ENCODE results near the gene PTPRB. TPM values are rescaled to one million over a fixed set of nuclear protein-coding genes. Genes with fewer than 3 reads are reported as not detected.

Gene PTPRB
- total and polyA plus RNA-seq, 2 of the 8 experiments (the other 6 are each of a cell fraction or from before 2014, with no cell fraction given) = 0.36 to 0.58 TPM

DNA sequence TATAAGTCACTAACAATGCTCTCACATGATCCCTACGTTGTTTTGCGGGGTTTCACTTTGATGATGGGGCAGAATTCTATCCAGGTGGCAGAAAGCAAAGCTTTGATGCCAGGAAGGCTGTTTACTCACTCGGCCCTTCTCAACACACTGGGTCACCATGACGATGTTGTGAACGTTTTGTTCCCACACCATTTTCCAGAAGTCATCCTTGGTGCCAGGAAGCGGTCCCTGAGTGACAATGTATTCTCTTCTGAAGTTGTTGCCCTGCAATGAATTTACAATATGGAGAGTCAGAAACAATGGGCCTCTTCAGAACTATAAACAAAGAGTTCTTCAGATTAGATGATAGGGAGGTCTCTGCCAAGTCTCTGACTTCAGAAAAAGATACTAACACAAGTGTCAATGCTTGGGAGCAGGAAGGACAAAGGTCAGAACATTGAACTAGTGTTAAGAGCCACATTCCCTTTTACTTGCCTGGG, 101.3 kb downstream of the PTPRB start:
- peaks cover 0 to 1% (median 0%) of the 10 kb centered on the region in 4 experiments; a peak in 1 of 7 replicates for H3K27me3 ChIP-seq (replicated peaks in 1 of 4; ENCODE audit: control insufficient read depth in 3 of 4, extremely low read depth in 1 of 4, insufficient read depth in 3 of 4, low read length in 3 of 4)
- H3K4me3 ChIP-seq (ENCODE audit: extremely low read depth in 1 of 4, insufficient read depth in 2 of 4, low read depth in 3 of 4, low read length in 4 of 4) = no peak overlapping the region
- H3K79me2 ChIP-seq (ENCODE audit: control insufficient read depth in 1 of 2, insufficient read depth in 2 of 2, low read length in 2 of 2) = no peaks in the 10 kb centered on the region
- no peak overlapping the region for H4K8ac ChIP-seq (ENCODE audit: extremely low read depth, insufficient read depth, low read length)
- H3K27ac ChIP-seq (ENCODE audit: low read depth, low read length) = no peak overlapping the region
- no peak overlapping the region for H2AK5ac ChIP-seq (ENCODE audit: low read depth, low read length)
- H2AFZ ChIP-seq (ENCODE audit: low read length) = no peak overlapping the region
- H3K4ac ChIP-seq (replicated peaks; ENCODE audit: insufficient read length, low read depth, low read length) = no peak overlapping the region
- no peak overlapping the region for H4K91ac ChIP-seq (replicated peaks; ENCODE audit: insufficient read length, low read length)
- H3K23me2 ChIP-seq (ENCODE audit: low read depth, low read length) = no peaks in the 10 kb centered on the region; the same call in 1 of the 2 replicates
- no peaks in the 10 kb centered on the region for H4K20me1 ChIP-seq (replicated peaks in 1 of 2; ENCODE audit: control insufficient read depth in 1 of 2, insufficient read depth in 2 of 2, low read length in 2 of 2)
- WGBS, 2 experiments (ENCODE audit: extremely low coverage in 1 of 2, insufficient coverage in 1 of 2, insufficient read length in 1 of 2, insufficient replicate concordance in 2 of 2, low coverage in 1 of 2, low lambda C conversion rate in 2 of 2, missing lambda C conversion rate in 1 of 2) = 90% methylated on average over 6 of the region's 6 CpGs; no CpG with 5 or more reads in 1 of the 2 experiments
- no peaks in the 10 kb centered on the region for H3K36me3 ChIP-seq (ENCODE audit: control insufficient read depth in 2 of 4, insufficient read depth in 4 of 4, low read length in 3 of 4)
- H2BK120ac ChIP-seq (replicated peaks; ENCODE audit: low read depth, low read length) = no peak overlapping the region
- H3K9me3 ChIP-seq (ENCODE audit: insufficient read depth in 2 of 2, low read depth in 1 of 2, low read length in 1 of 2) = no peaks in the 10 kb centered on the region
- CTCF ChIA-PET (ENCODE audit: partially characterized antibody) = no interaction called here
- H4K5ac ChIP-seq (ENCODE audit: insufficient read length, low read depth, low read length) = no peak overlapping the region
- no peak overlapping the region; the same call in 1 of the 2 replicates for H2BK12ac ChIP-seq (ENCODE audit: low read depth, low read length)
- no peak overlapping the region for H2BK5ac ChIP-seq (ENCODE audit: low read depth, low read length)
- FAIRE-seq = no peak
- H3K14ac ChIP-seq (ENCODE audit: insufficient read length) = no peak overlapping the region
- H3K4me1 ChIP-seq (replicated peaks in 1 of 4; ENCODE audit: control insufficient read depth in 3 of 4, insufficient read depth in 4 of 4, low read length in 3 of 4) = no peaks in the 10 kb centered on the region
- H2BK20ac ChIP-seq (ENCODE audit: low read length) = no peak overlapping the region
- H3K56ac ChIP-seq (replicated peaks; ENCODE audit: insufficient read length, low read depth, low read length) = no peak overlapping the region
- H3K4me2 ChIP-seq (ENCODE audit: insufficient read depth in 1 of 2, low read depth in 2 of 2, low read length in 2 of 2) = no peak overlapping the region
- no peak overlapping the region for H3K23ac ChIP-seq (ENCODE audit: insufficient read length)
- POLR2A ChIA-PET (ENCODE audit: partially characterized antibody) = interaction anchor here (0.5 kb wide), 1 partner anchor 928 kb away, joined by 3 read pairs; no protein-coding TSS in a partner anchor
- no peak for DNase-seq (ENCODE audit: low read depth in 1 of 2, low spot score in 2 of 2)
- H3K9ac ChIP-seq (replicated peaks in 1 of 4; ENCODE audit: extremely low read depth in 1 of 4, low read depth in 3 of 4, low read length in 3 of 4) = no peak overlapping the region
- no peak overlapping the region for H2BK15ac ChIP-seq (ENCODE audit: low read length)
- no peaks in the 10 kb centered on the region for H3K79me1 ChIP-seq (ENCODE audit: low read depth, low read length)
- H3K18ac ChIP-seq (ENCODE audit: extremely low read depth, low read length) = no peak overlapping the region
- TF ChIP-seq TCF12 (IDR thresholded peaks at IDR 0.05; ENCODE audit: low read depth, low read length) (no peak), CEBPB (IDR thresholded peaks at IDR 0.05; ENCODE audit: low read depth, low read length) (no peak), YY1 (IDR thresholded peaks at IDR 0.05; ENCODE audit: low read depth, low read length) (no peak), KDM4A (IDR thresholded peaks at IDR 0.05; ENCODE audit: low read depth, low read length, severe bottlenecking) (no peak), RFX5 (IDR thresholded peaks at IDR 0.05; ENCODE audit: borderline replicate concordance, low read depth, low read length) (no peak), RNF2 (IDR thresholded peaks at IDR 0.05; ENCODE audit: borderline replicate concordance, low read depth, low read length, missing control alignments, poor library complexity, severe bottlenecking) (no peak), HDAC6 (IDR thresholded peaks at IDR 0.05; ENCODE audit: low read depth, low read length) (no peak), SP2 (IDR thresholded peaks at IDR 0.05; ENCODE audit: low read length) (no peak), NANOG (IDR thresholded peaks at IDR 0.05; ENCODE audit: insufficient read depth, low read depth, low read length, poor library complexity, severe bottlenecking) (no peak), FOSL1 (IDR thresholded peaks at IDR 0.05; ENCODE audit: insufficient read depth, low read depth, low read length) (no peak)
- TF ChIP-seq, protein P1, sequence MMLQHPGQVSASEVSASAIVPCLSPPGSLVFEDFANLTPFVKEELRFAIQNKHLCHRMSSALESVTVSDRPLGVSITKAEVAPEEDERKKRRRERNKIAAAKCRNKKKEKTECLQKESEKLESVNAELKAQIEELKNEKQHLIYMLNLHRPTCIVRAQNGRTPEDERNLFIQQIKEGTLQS (IDR thresholded peaks at IDR 0.05; ENCODE audit: insufficient read depth, low read depth, low read length) = no peak
- TF ChIP-seq, protein P2, sequence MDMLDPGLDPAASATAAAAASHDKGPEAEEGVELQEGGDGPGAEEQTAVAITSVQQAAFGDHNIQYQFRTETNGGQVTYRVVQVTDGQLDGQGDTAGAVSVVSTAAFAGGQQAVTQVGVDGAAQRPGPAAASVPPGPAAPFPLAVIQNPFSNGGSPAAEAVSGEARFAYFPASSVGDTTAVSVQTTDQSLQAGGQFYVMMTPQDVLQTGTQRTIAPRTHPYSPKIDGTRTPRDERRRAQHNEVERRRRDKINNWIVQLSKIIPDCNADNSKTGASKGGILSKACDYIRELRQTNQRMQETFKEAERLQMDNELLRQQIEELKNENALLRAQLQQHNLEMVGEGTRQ (IDR thresholded peaks at IDR 0.05; ENCODE audit: low read length) = no peak

Data from H1 (cell line).